Measurements from ENCODE around the gene STRA6.

The STRA6 gene

GRCh38 chr15:74214324-74215021 lies 11.9 kb upstream of the STRA6 start:
- no peak for ATAC-seq (ENCODE audit: insufficient read depth, low read depth)

GRCh38 chr15:74213858-74214284 lies 11.3 kb upstream of the STRA6 start:
- Histone ChIP-seq H3K4me1 (ENCODE audit: insufficient read depth, low read length) (0 out of 2 replicates have a peak, but pooled peaks cover 3% of the 10 kb centered on the region), H3K27ac (ENCODE audit: low read length) (no peak overlapping the region), H3K36me3 (ENCODE audit: insufficient read depth, low read length) (no peaks in the 10 kb centered on the region)

More at GRCh38 chr15:74214324-74215021, 11.9 kb upstream of the STRA6 start:
- no peak for DNase-seq
- Histone ChIP-seq H3K4me2 (ENCODE audit: insufficient read depth, low read length) (no peak overlapping the region), H3K27ac (ENCODE audit: low read length) (no peak overlapping the region), H3K79me2 (ENCODE audit: insufficient read depth, low read length) (no peaks in the 10 kb centered on the region), H3K36me3 (ENCODE audit: insufficient read depth, low read length) (no peaks in the 10 kb centered on the region), H3K9me3 (ENCODE audit: insufficient read depth, low read length, severe bottlenecking) (no peaks in the 10 kb centered on the region), H3K4me1 (ENCODE audit: insufficient read depth, low read length) (no peaks in the 10 kb centered on the region), H2AFZ (ENCODE audit: low read depth, low read length) (no peak overlapping the region), H3K4me3 (ENCODE audit: low read depth in 1 of 2, low read length in 2 of 2) (no peak overlapping the region), H3K27me3 (ENCODE audit: insufficient read depth, low read length, poor library complexity) (peaks cover 4% of the 10 kb centered on the region), H3K9ac (ENCODE audit: low read depth, low read length) (no peak overlapping the region), H4K20me1 (ENCODE audit: insufficient read depth, low read length) (no peaks in the 10 kb centered on the region)
- no peak for TF ChIP-seq EZH2 (IDR thresholded peaks at IDR 0.05; ENCODE audit: borderline replicate concordance, low read depth, low read length, severe bottlenecking)
- TF ChIP-seq CTCF (IDR thresholded peaks at IDR 0.05; ENCODE audit: borderline replicate concordance, extremely low read depth, low read length, poor library complexity, severe bottlenecking) = no peak

GRCh38 chr15:74212494-74212893 lies 9.9 kb upstream of the STRA6 start:
- Histone ChIP-seq H3K9ac (ENCODE audit: low read depth, low read length) (no peak overlapping the region), H4K20me1 (ENCODE audit: insufficient read depth, low read length) (no peaks in the 10 kb centered on the region), H3K4me2 (ENCODE audit: insufficient read depth, low read length) (no peak overlapping the region), H3K27ac (ENCODE audit: low read length) (no peak overlapping the region), H2AFZ (ENCODE audit: low read depth, low read length) (no peak overlapping the region), H3K4me1 (ENCODE audit: insufficient read depth, low read length) (0 out of 2 replicates have a peak, but pooled peaks cover 3% of the 10 kb centered on the region), H3K79me2 (ENCODE audit: insufficient read depth, low read length) (no peaks in the 10 kb centered on the region), H3K27me3 (ENCODE audit: insufficient read depth, low read length, poor library complexity) (peaks cover 21% of the 10 kb centered on the region), H3K9me3 (ENCODE audit: insufficient read depth, low read length, severe bottlenecking) (no peaks in the 10 kb centered on the region), H3K36me3 (ENCODE audit: insufficient read depth, low read length) (no peaks in the 10 kb centered on the region), H3K4me3 (ENCODE audit: low read depth in 1 of 2, low read length in 2 of 2) (no peak overlapping the region)
- DNase-seq (no peak), ATAC-seq (ENCODE audit: insufficient read depth, low read depth) (no peak)
- no peak for TF ChIP-seq CTCF (IDR thresholded peaks at IDR 0.05; ENCODE audit: borderline replicate concordance, extremely low read depth, low read length, poor library complexity, severe bottlenecking)
- no peak for TF ChIP-seq EZH2 (IDR thresholded peaks at IDR 0.05; ENCODE audit: borderline replicate concordance, low read depth, low read length, severe bottlenecking)

More at GRCh38 chr15:74213858-74214284, 11.3 kb upstream of the STRA6 start:
- no peak for TF ChIP-seq CTCF (IDR thresholded peaks at IDR 0.05; ENCODE audit: borderline replicate concordance, extremely low read depth, low read length, poor library complexity, severe bottlenecking)
- TF ChIP-seq EZH2 (IDR thresholded peaks at IDR 0.05; ENCODE audit: borderline replicate concordance, low read depth, low read length, severe bottlenecking) = no peak
- no peak overlapping the region for H2AFZ ChIP-seq (ENCODE audit: low read depth, low read length)
- H3K4me2 ChIP-seq (ENCODE audit: insufficient read depth, low read length) = no peak overlapping the region
- no peak overlapping the region for H3K9ac ChIP-seq (ENCODE audit: low read depth, low read length)
- DNase-seq = no peak
- H4K20me1 ChIP-seq (ENCODE audit: insufficient read depth, low read length) = no peaks in the 10 kb centered on the region
- H3K4me3 ChIP-seq (ENCODE audit: low read depth in 1 of 2, low read length in 2 of 2) = no peak overlapping the region
- H3K9me3 ChIP-seq (ENCODE audit: insufficient read depth, low read length, severe bottlenecking) = no peaks in the 10 kb centered on the region
- peaks cover 8% of the 10 kb centered on the region for H3K27me3 ChIP-seq (ENCODE audit: insufficient read depth, low read length, poor library complexity)
- H3K79me2 ChIP-seq (ENCODE audit: insufficient read depth, low read length) = no peaks in the 10 kb centered on the region
- ATAC-seq (ENCODE audit: insufficient read depth, low read depth) = no peak

All from DND-41 (cell line).